GM19043 (cell line): ENCODE data around the gene PRPF8.

Source experiments
- ATAC-seq: cut with Tn5 transposase; IDR thresholded peaks from one replicate; pipeline ENCODE4 v1.9.1; 2021; ENCODE audit warnings: low read depth; ENCODE audit not compliant: unreplicated experiment

Gene PRPF8

GRCh38 chr17:1646199-1646875 is 38.3 kb downstream of the PRPF8 start:
- no peak for ATAC-seq

GRCh38 chr17:1645207-1646171 is 39.2 kb downstream of the PRPF8 start, which contains the start of gene SCARF1:
SCARF1 (minus strand) TSS chr17:1645732; CDS start chr17:1645697, 35 bp downstream.
- no peak for ATAC-seq

- no peak for ATAC-seq
Observed at GRCh38 chr17:1644493-1645206, 40.0 kb downstream of the PRPF8 start.

GRCh38 chr17:1643999-1644492 is 40.6 kb downstream of the PRPF8 start:
- no peak for ATAC-seq

- ATAC-seq, result no peak
Observed at GRCh38 chr17:1643293-1643998, 41.2 kb downstream of the PRPF8 start.

GRCh38 chr17:1641065-1641403 is 43.6 kb downstream of the PRPF8 start:
- no peak for ATAC-seq

GRCh38 chr17:1640329-1641064 is 44.2 kb downstream of the PRPF8 start:
- ATAC-seq, result no peak

GRCh38 chr17:1639549-1640180 is 45.0 kb downstream of the PRPF8 start:
- ATAC-seq, result no peak

- no peak for ATAC-seq
Observed at GRCh38 chr17:1638624-1639300, 45.9 kb downstream of the PRPF8 start.

GRCh38 chr17:1638171-1638590 is 46.5 kb downstream of the PRPF8 start:
- ATAC-seq, result no peak

GRCh38 chr17:1636732-1637285 is 47.9 kb downstream of the PRPF8 start:
- ATAC-seq, result no peak

- no peak for ATAC-seq
Observed at GRCh38 chr17:1635675-1636465, 48.8 kb downstream of the PRPF8 start.

- ATAC-seq, result no peak
Observed at GRCh38 chr17:1634841-1635650, 49.6 kb downstream of the PRPF8 start.

- ATAC-seq, result no peak
Observed at GRCh38 chr17:1630662-1631061, 54.0 kb downstream of the PRPF8 start.

GRCh38 chr17:1629504-1630310 is 55.0 kb downstream of the PRPF8 start:
- no peak for ATAC-seq
